ENCODE measurements around the gene SEMA6D.
"Not testable (repeated sequence)": the region's sequence is repeated elsewhere in the genome, so short reads cannot be mapped to it uniquely, and the experiment has no call there.

Gene SEMA6D

DNA sequence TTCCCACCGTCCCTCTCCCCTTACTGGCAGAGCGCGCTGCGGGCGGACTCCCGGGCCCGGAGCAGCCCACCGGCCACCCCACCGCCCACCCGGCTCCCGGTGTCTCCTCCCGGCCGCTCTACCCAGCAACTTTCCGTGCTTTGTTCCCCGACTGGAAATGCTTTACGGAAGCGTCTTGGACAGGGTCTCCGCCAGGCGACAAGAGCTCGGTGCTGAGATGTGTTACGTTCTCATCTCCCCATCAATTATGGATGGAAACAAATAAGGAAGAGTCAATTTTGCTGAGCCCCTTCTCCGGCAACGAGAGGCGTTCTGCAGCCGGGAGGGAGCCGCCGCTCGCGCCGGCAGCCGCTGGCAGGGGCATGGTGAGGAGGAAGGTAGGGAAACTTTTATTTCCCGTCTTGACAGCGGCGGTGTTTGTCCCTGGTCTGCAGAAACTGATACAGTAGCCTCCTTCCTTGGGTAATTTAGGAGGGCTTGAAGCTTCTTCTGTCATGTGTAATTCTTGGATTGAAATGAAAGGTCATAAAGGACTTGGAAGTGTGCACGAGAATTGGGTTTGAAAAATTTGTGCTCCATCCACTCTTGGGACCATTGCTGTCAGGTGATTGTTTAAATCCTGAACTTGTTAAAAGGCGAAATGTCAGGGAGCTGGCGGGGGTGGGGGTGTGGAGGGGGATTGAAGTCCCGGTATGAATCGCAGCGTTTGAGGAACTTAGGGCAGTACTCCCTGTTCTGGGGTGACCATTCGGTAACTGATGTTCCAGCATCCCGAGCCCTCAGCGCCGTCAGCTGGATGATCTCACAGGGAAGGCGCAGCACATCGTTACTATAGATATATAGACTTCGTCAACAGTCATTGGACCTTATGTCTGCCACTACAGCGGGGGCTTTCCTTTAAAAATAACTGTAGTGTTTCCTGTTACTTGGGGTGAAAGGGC is 1.5 kb downstream of the SEMA6D start:
- DNase-seq: peak; percentile 12

GRCh38 chr15:47719730-47720129 is 2.4 kb downstream of the SEMA6D start:
- no peak for DNase-seq

DNA sequence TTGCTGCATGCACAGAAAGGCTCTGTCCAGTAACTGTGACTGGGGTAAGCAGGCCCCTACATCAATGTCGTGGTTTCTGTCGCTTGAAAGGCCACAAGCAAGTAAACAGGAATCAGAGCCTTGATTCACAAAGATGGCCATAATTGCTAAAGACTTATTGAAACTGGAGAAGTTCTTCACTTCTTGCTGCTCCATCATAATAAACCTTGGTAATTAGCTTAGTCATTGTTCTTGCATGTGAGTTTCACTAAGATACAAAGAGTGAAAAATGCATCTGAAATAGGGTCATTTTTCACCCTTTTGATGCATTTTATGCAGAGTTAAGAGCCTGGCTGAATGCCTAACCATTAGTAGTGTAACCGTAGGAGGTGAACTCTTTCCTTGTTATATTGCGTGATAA is 3.2 kb downstream of the SEMA6D start:
- DNase-seq: no peak

DNA sequence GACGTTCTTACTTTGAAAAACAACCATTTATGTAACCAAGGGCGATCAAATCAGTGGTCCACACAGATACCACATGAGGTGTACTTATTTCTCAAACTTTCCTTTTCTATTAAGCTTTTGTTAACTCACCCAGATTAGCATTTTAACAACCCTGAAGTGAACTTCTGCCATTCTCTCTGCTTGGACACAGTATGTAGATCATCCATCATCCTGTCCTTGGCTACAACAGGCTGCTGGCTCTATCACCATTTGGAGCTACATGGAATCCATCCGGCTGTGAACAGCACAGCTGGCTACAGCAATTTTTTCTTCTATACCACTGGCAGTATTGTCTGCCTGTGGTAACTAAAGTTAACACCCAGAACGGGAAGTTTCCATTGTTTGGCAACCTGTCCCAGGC is 4.4 kb downstream of the SEMA6D start:
- DNase-seq: no peak

- no peak for DNase-seq
These were observed 7.0 kb downstream of the SEMA6D start for GRCh38 chr15:47724346-47724745.

GRCh38 chr15:47725051-47725450 is 7.7 kb downstream of the SEMA6D start:
- DNase-seq: no peak

DNA sequence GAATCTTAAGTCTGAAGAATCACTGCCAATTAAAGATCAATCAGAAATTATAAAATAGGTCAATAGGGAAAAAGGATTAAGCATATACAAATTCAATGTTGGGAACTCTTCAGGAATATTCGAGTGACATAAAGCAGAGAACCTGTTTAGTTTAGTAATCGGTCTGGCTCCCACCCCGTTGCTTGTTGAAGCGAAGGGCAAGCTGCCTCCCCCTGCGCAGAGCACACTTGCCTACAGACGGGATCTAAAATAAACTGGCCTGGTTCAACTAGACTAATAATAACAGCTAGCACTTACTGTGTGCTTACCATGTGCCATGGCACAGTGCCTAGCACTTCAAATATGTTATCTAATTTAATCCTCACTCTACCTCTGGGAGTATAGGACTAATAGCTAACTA is 8.6 kb downstream of the SEMA6D start:
- DNase-seq: no peak

GRCh38 chr15:47726399-47726823 is 9.1 kb downstream of the SEMA6D start:
- no peak for DNase-seq

DNA sequence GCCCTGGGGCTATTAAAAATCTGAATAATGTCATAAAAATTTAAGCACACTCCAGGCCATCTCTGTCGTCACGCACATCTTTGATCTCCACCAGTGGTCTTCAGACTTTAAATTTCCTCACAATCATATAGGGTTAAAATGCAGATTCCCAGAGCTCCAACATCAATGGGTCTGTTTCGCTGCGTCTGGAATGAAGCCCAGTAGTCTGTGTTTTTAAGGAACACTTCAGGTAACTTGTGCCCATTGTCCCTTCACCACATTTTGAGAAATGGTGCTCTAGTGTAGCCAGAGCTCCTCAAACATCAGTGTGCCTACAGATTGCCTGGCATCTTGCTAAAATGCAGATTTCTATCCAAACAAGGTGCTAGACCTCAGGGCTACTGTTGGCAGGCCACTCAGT is 9.8 kb downstream of the SEMA6D start:
- DNase-seq: no peak

DNA sequence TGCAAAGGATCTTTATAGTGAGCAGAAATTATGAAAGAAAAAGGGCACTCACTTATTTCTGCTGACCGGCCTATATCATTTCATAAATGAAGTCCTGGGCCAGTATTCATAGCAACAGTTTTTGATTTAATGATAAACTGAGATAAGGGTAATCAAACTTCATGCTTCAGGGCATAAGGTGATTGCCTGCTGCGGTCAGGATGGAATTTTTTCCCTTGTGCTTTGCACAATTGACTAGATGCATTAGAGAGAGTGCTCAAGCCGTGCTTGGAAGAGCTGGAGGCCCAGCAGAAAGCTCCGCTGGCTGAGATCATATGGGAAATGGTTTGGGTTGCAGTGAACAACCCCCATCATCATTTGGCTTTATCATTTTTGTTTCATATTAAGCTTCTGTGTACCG is 10.4 kb downstream of the SEMA6D start:
- DNase-seq: no peak

DNA sequence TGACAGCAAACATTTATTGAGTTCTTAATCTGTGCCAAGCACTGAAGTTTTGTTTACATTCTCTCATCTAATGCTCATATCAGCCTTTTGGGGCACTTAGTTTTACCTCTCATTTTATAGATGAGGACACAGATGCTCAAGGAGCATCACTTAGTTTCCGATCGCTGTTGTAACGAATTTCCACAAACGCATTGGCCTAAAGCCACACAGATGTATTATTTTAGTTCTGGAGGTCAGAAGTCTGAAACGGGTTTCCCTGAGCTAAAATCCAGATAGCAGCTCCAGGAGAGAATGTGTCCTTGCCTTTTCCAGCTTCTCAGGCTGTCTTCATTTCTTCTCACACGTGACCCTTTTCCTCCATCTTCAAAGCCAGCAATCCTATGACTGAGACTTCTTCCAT is 11.1 kb downstream of the SEMA6D start:
- no peak for DNase-seq

DNA sequence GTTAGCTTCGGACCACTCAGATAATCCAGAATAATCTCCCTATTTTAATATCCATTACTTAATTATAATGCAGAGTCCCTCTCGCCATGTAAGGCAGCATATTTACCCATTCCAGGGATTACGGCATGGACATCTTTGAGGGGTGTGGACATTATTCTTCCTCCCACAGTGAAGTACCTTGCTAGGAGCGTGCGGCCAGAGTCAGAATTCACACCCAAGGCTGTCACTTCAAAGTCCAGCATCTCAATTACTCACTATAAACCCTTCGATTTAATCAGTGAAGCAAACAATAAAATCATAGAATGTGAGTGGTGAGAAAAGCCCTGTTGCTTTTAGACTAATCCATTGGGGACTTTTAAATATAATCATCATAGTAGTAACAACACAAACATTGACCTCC is 11.6 kb downstream of the SEMA6D start:
- DNase-seq: no peak

DNA sequence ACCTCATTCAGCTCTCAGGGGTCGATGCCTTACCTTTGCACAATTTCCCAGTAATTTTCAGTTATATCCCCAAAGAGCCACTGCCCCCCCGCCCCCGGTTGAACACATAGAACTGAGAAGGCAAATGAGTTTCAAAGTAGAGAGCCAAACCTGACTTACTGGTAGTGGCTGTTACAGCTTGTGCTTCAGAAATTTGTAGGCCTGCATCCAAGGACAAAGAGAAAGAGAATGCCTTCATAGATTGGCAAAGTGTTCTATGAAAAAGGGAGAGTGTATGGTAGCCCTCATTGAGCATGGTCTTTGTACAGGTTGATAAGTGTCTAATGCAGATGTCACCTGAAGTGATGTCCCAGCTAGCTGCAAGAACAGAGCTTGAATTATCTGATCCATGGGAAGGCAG is 13.9 kb downstream of the SEMA6D start:
- DNase-seq: no peak

DNA sequence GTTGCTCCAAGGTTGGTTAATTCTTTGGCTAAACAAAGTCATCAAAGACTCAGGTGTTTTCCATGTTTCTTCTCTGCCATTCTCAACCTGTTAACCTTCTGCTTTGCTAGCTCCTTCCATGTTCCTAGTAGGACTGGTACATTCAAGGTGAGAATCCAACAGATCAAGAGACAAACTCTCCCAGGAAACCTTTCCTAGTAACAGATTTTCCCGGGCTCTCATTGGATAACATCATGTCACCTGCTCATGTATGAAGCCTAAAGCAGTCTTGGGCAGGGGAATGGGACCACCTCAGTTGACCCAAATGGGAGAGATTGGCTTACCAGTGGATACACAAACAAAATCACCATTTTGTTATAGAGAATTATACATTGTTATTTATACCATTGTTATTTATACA is 14.9 kb downstream of the SEMA6D start:
- DNase-seq: no peak

GRCh38 chr15:47733085-47733484 is 15.8 kb downstream of the SEMA6D start:
- DNase-seq: no peak

- no peak for DNase-seq
These were observed 19.0 kb downstream of the SEMA6D start for GRCh38 chr15:47736143-47736786.

GRCh38 chr15:47737477-47737876 is 20.2 kb downstream of the SEMA6D start:
- DNase-seq: no peak

DNA sequence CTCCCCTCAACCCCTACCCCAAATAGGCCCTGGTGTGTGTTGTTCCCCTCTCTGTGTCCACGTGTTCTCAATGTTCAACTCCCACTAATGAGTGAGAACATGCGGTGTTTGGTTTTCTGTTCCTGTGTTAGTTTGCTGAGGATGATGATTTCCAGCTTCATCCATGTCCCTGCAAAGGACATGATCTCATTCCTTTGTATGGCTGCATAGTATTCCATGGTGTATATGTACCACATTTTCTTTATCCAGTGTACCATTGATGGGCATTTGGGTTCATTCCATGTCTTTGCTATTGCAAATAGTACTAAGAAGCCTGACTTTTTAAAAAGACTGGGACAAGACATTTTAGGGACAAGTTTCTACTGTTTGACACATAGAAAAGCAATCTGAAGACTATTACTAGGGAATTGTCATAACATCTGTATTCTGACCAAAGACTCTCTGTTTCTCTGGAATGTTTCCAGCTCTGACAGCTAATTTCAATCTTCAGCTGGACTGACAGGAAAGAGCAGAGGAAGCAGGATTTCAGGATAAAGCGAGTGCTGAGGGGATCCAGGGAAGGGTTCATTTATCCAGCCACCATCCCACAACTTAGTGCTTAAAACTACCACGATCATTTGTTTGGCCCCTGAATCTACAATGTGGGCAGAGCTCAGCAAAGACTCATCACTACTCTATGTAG is 21.0 kb downstream of the SEMA6D start:
- not testable (repeated sequence) for DNase-seq

DNA sequence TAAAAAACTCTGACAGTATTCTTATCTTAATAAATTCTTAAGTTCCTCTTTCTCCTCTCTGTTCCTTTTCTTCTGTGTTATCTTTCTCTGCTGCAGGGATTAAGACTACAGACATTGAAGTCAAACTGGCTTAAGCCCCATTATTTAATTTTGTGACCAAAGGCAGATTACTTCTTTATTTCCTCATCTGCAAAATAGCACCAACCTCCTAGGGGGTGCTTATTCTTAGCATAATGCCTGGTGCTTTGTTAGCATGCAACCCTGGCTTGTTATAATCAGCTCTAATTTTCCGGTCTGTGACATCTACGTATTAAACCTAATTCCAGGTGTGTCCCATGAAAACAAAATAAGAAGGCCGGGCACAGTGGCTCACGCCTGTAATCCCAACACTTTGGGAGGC is 23.8 kb downstream of the SEMA6D start:
- DNase-seq: no peak

DNA sequence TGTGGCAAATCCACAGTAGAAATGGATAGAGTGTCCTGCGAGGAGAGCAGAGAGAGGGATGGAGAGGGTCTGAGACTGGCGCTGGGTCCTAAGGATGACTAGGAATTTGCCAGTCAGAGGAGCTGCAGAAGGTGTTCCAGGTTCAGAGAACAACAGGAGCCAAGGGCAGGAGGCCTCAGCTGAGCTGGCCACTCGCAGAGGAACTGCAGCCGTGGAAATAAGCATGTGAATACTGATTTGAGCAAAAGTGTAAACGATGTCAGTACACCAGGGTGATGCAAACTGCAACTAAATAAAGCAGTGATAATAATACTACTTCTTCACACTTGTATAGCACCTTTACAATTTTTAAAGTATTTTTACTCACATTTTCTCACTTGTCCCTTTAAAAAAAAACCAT is 24.6 kb downstream of the SEMA6D start:
- DNase-seq: no peak

- DNase-seq: no peak
These were observed 25.0 kb downstream of the SEMA6D start for GRCh38 chr15:47742334-47742733.

DNA sequence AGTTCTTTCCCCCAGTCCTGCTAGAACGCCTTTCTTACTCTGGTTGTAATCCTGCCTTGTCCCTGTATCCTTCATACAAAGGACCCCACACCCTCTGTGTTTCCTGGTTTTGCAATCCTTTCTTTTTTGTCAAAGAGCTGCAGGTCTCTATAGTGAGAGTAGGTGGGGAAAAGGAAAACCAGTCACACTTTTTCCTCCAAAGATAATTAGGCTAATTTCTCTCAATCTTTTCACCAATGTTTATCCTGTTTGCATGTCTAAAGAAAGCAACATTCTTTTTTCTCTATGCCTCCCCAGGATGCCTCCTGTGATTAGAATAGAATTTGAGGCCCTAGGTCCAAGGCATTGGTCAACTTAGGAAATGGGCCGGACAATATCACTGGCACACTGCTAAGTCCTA is 25.4 kb downstream of the SEMA6D start:
- no peak for DNase-seq

DNA sequence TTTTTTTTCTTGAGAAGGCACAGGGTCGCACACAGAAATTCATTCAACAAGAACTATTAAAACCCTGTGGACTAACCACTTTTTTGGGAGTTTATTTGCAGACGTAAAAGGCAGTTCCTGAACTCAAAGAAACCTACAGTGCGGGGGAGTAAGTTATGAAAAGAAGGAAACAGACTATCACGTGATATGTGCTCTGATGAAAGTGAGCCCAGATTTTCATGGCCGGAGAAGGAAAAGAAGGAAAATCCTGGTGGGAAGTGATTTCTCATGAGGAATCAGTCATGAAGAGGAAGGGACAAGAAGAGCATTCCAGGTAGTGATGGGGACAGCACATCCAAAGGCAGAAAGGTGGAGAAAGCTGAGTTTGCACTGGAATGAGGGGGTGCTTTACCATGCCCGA is 26.1 kb downstream of the SEMA6D start:
- no peak for DNase-seq

DNA sequence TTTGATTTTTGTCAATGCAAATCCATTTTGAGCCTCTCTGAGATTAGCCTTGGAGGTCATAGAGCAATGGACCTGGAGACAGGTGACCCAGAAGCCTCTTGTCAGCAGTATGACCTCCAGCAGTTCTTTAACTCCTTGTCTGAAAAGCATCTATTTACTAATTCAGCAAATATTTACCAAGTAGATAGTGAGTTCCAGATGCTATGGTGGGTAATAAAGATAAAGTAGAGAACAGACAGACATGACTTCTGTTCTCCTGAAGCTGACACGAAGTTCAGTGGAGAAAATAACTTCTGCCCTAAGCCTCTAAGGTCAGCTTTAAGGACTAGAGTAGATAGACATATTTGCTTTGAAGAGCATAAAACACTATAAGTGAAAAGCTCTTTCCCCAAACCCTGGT is 26.6 kb downstream of the SEMA6D start:
- DNase-seq: no peak
